Measurements from ENCODE around the gene NHSL2.

Gene NHSL2

GRCh38 chrX:71978164-71978563 lies 67.5 kb downstream of the NHSL2 start:
- no peak for DNase-seq (ENCODE audit: low read depth)
- no peak overlapping the region for H3K4me3 ChIP-seq (ENCODE audit: low read depth, low read length)
- no peak for TF ChIP-seq CTCF (IDR thresholded peaks at IDR 0.05; ENCODE audit: control insufficient read depth, extremely low read depth, insufficient read depth)

GRCh38 chrX:71989768-71990426 lies 79.3 kb downstream of the NHSL2 start:
- no peak for DNase-seq (ENCODE audit: low read depth)
- no peak overlapping the region for H3K4me3 ChIP-seq (ENCODE audit: low read depth, low read length)
- TF ChIP-seq CTCF (IDR thresholded peaks at IDR 0.05; ENCODE audit: control insufficient read depth, extremely low read depth, insufficient read depth), result no peak

DNA sequence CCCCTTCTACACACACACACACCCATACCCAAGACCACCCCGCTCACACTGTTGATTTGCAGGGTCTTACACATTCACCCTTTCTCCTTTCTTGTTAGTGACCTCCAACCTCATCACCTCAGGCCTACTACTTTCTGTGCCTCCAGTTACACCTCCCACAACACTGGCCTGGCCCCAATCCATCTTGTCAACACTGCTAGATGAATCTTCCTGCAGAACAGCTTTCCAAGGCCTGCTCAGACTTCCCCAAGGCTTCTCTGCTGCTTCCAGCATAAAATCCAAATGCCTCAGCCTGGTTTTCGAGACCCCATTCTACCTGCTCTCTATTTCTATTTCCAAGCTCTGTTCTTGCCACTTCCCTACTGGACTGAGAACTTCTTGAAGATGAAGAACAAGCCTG lies 79.9 kb downstream of the NHSL2 start:
- no peak for DNase-seq (ENCODE audit: low read depth)
- no peak overlapping the region for H3K4me3 ChIP-seq (ENCODE audit: low read depth, low read length)
- TF ChIP-seq CTCF (IDR thresholded peaks at IDR 0.05; ENCODE audit: control insufficient read depth, extremely low read depth, insufficient read depth), result no peak

DNA sequence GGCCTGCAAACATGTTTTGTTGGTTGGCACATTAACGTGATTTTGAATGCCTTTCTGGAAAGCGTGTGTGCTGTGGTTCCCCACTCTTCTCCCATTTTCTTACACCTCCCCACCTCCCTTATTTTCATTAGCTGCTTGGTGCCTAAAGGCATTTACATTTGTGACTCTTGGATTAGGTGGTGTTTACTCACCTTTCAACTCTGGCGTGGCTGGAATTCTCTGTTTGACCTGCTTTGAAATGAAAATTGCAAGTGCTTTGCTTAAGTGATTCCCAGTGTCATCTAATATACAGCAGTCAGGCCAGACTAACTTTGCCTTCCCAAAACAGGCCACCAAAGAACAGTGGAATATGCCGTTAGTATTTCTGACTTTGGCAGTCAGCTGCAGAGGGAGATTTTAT lies 80.5 kb downstream of the NHSL2 start:
- H3K4me3 ChIP-seq (ENCODE audit: low read depth, low read length), result no peak overlapping the region
- no peak for TF ChIP-seq CTCF (IDR thresholded peaks at IDR 0.05; ENCODE audit: control insufficient read depth, extremely low read depth, insufficient read depth)
- DNase-seq (ENCODE audit: low read depth), result no peak

GRCh38 chrX:71992711-71993110 lies 82.1 kb downstream of the NHSL2 start:
- no peak overlapping the region for H3K4me3 ChIP-seq (ENCODE audit: low read depth, low read length)
- DNase-seq (ENCODE audit: low read depth), result no peak
- no peak for TF ChIP-seq CTCF (IDR thresholded peaks at IDR 0.05; ENCODE audit: control insufficient read depth, extremely low read depth, insufficient read depth)

DNA sequence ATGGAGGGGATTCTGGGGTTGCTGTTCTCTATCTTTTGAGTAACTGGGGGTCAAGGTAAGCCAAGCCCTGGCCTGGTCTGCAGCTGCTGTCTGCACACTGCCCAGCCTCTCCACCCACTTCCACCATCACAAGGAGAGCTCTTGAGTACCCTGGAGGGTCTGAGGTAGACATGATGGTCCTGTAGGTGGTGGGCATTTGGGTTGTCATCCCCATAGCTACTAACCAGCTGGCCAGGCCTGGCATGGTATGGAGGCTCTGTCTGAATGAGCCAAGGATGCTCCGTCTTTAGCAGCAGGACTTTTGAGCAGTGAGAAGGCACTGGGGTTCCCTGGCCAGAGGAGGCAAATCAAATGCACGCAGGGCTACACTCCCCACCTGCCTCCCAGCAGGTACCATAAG lies 82.7 kb downstream of the NHSL2 start:
- TF ChIP-seq CTCF (IDR thresholded peaks at IDR 0.05; ENCODE audit: control insufficient read depth, extremely low read depth, insufficient read depth), result no peak
- DNase-seq (ENCODE audit: low read depth), result no peak
- no peak overlapping the region for H3K4me3 ChIP-seq (ENCODE audit: low read depth, low read length)

GRCh38 chrX:71994601-71995000 lies 84.0 kb downstream of the NHSL2 start:
- H3K4me3 ChIP-seq (ENCODE audit: low read depth, low read length), result no peak overlapping the region
- no peak for TF ChIP-seq CTCF (IDR thresholded peaks at IDR 0.05; ENCODE audit: control insufficient read depth, extremely low read depth, insufficient read depth)
- no peak for DNase-seq (ENCODE audit: low read depth)

Measured in LNCaP clone FGC (cell line).